Measurements from ENCODE around the gene MIER1.
"Not testable (repeated sequence)": the region's sequence is repeated elsewhere in the genome, so short reads cannot be mapped to it uniquely, and the experiment has no call there.

Gene MIER1

GRCh38 chr1:66924756-66925557 is at the start of gene MIER1, which contains the start of gene DNAI4:
Gene MIER1 (plus strand): TSS chr1:66924990. CDS start chr1:66925029, 39 bp downstream.
Gene DNAI4 (minus strand): TSS chr1:66924856. CDS start chr1:66924831, 25 bp downstream.
- DNase-seq (ENCODE audit: low read depth, low spot score) = peak; percentile 99
- Histone ChIP-seq H3K9me3 (ENCODE audit: insufficient read depth, low read length) (peaks cover 6% of the 10 kb centered on the region; the same call in 1 of the 2 replicates), H3K36me3 (ENCODE audit: insufficient read depth, insufficient read length, low read length) (peaks cover 16% of the 10 kb centered on the region), H3K4me3 (ENCODE audit: insufficient read length, low read depth) (peak within 1 kb of the TSS; percentile 88), H3K9ac (ENCODE audit: insufficient read length, low read depth) (peak within 1 kb of the TSS; percentile 91), H3K4me1 (ENCODE audit: insufficient read depth, insufficient read length) (no peaks in the 10 kb centered on the region), H3K27me3 (ENCODE audit: insufficient read depth, insufficient read length) (no peaks in the 10 kb centered on the region)
- TF ChIP-seq YY1 (IDR thresholded peaks at IDR 0.05; ENCODE audit: insufficient read depth, insufficient read length) = peak; percentile 31
- no peak for TF ChIP-seq ZNF274 (IDR thresholded peaks at IDR 0.05; ENCODE audit: low read depth, low read length)
- TF ChIP-seq SUZ12 (IDR thresholded peaks at IDR 0.05; ENCODE audit: extremely low read depth, insufficient read depth, insufficient read length) = no peak

- H3K4me3 ChIP-seq (ENCODE audit: insufficient read length, low read depth) = no peak overlapping the region
- H3K9me3 ChIP-seq (ENCODE audit: insufficient read depth, low read length) = peaks cover 13% of the 10 kb centered on the region
- H3K9ac ChIP-seq (ENCODE audit: insufficient read length, low read depth) = no peak overlapping the region
- H3K27me3 ChIP-seq (ENCODE audit: insufficient read depth, insufficient read length) = no peaks in the 10 kb centered on the region
- DNase-seq (ENCODE audit: low read depth, low spot score) = no peak
- TF ChIP-seq SUZ12 (IDR thresholded peaks at IDR 0.05; ENCODE audit: extremely low read depth, insufficient read depth, insufficient read length) = no peak
- TF ChIP-seq YY1 (IDR thresholded peaks at IDR 0.05; ENCODE audit: insufficient read depth, insufficient read length) = no peak
- no peak for TF ChIP-seq ZNF274 (IDR thresholded peaks at IDR 0.05; ENCODE audit: low read depth, low read length)
- H3K4me1 ChIP-seq (ENCODE audit: insufficient read depth, insufficient read length) = no peaks in the 10 kb centered on the region
- no peaks in the 10 kb centered on the region for H3K36me3 ChIP-seq (ENCODE audit: insufficient read depth, insufficient read length, low read length)
Measured at GRCh38 chr1:66876664-66877063, 48.1 kb upstream of the MIER1 start.

- DNase-seq (ENCODE audit: low read depth, low spot score) = no peak
- Histone ChIP-seq H3K4me1 (ENCODE audit: insufficient read depth, insufficient read length) (no peaks in the 10 kb centered on the region), H3K36me3 (ENCODE audit: insufficient read depth, insufficient read length, low read length) (no peaks in the 10 kb centered on the region), H3K27me3 (ENCODE audit: insufficient read depth, insufficient read length) (no peaks in the 10 kb centered on the region), H3K4me3 (ENCODE audit: insufficient read length, low read depth) (no peak overlapping the region), H3K9ac (ENCODE audit: insufficient read length, low read depth) (no peak overlapping the region), H3K9me3 (ENCODE audit: insufficient read depth, low read length) (no peaks in the 10 kb centered on the region)
- TF ChIP-seq YY1 (IDR thresholded peaks at IDR 0.05; ENCODE audit: insufficient read depth, insufficient read length) (no peak), ZNF274 (IDR thresholded peaks at IDR 0.05; ENCODE audit: low read depth, low read length) (no peak), SUZ12 (IDR thresholded peaks at IDR 0.05; ENCODE audit: extremely low read depth, insufficient read depth, insufficient read length) (no peak)
Measured at GRCh38 chr1:66889030-66889429, 35.8 kb upstream of the MIER1 start.

- Histone ChIP-seq H3K27me3 (ENCODE audit: insufficient read depth, insufficient read length) (no peaks in the 10 kb centered on the region), H3K9ac (ENCODE audit: insufficient read length, low read depth) (no peak overlapping the region), H3K9me3 (ENCODE audit: insufficient read depth, low read length) (no peaks in the 10 kb centered on the region), H3K4me3 (ENCODE audit: insufficient read length, low read depth) (no peak overlapping the region), H3K4me1 (ENCODE audit: insufficient read depth, insufficient read length) (no peaks in the 10 kb centered on the region), H3K36me3 (ENCODE audit: insufficient read depth, insufficient read length, low read length) (no peaks in the 10 kb centered on the region)
- TF ChIP-seq SUZ12 (IDR thresholded peaks at IDR 0.05; ENCODE audit: extremely low read depth, insufficient read depth, insufficient read length) (no peak), ZNF274 (IDR thresholded peaks at IDR 0.05; ENCODE audit: low read depth, low read length) (no peak), YY1 (IDR thresholded peaks at IDR 0.05; ENCODE audit: insufficient read depth, insufficient read length) (no peak)
- no peak for DNase-seq (ENCODE audit: low read depth, low spot score)
Measured at GRCh38 chr1:66890621-66891020, 34.2 kb upstream of the MIER1 start.

- no peaks in the 10 kb centered on the region for H3K9me3 ChIP-seq (ENCODE audit: insufficient read depth, low read length)
- no peak overlapping the region for H3K9ac ChIP-seq (ENCODE audit: insufficient read length, low read depth)
- H3K4me1 ChIP-seq (ENCODE audit: insufficient read depth, insufficient read length) = no peaks in the 10 kb centered on the region
- H3K36me3 ChIP-seq (ENCODE audit: insufficient read depth, insufficient read length, low read length) = no peaks in the 10 kb centered on the region
- no peak for DNase-seq (ENCODE audit: low read depth, low spot score)
- no peak overlapping the region for H3K4me3 ChIP-seq (ENCODE audit: insufficient read length, low read depth)
- H3K27me3 ChIP-seq (ENCODE audit: insufficient read depth, insufficient read length) = no peaks in the 10 kb centered on the region
- TF ChIP-seq ZNF274 (IDR thresholded peaks at IDR 0.05; ENCODE audit: low read depth, low read length) (no peak), YY1 (IDR thresholded peaks at IDR 0.05; ENCODE audit: insufficient read depth, insufficient read length) (no peak), SUZ12 (IDR thresholded peaks at IDR 0.05; ENCODE audit: extremely low read depth, insufficient read depth, insufficient read length) (no peak)
Measured at GRCh38 chr1:66893712-66894111, 31.1 kb upstream of the MIER1 start.

- not testable (repeated sequence) for H3K36me3 ChIP-seq (ENCODE audit: insufficient read depth, insufficient read length, low read length); DNase-seq (ENCODE audit: low read depth, low spot score); H3K4me1 ChIP-seq (ENCODE audit: insufficient read depth, insufficient read length); H3K4me3 ChIP-seq (ENCODE audit: insufficient read length, low read depth); H3K9ac ChIP-seq (ENCODE audit: insufficient read length, low read depth); H3K27me3 ChIP-seq (ENCODE audit: insufficient read depth, insufficient read length)
- H3K9me3 ChIP-seq (ENCODE audit: insufficient read depth, low read length) = peaks cover 11% of the 10 kb centered on the region; the same call in 1 of the 2 replicates
Measured at GRCh38 chr1:66915203-66915602, 9.6 kb upstream of the MIER1 start.

GRCh38 chr1:66916320-66916719 is 8.5 kb upstream of the MIER1 start:
- no peak for DNase-seq (ENCODE audit: low read depth, low spot score)
- H3K36me3 ChIP-seq (ENCODE audit: insufficient read depth, insufficient read length, low read length) = peaks cover 13% of the 10 kb centered on the region
- H3K9me3 ChIP-seq (ENCODE audit: insufficient read depth, low read length) = peaks cover 15% of the 10 kb centered on the region; the same call in 1 of the 2 replicates
- no peaks in the 10 kb centered on the region for H3K27me3 ChIP-seq (ENCODE audit: insufficient read depth, insufficient read length)
- no peak overlapping the region for H3K4me3 ChIP-seq (ENCODE audit: insufficient read length, low read depth)
- TF ChIP-seq ZNF274 (IDR thresholded peaks at IDR 0.05; ENCODE audit: low read depth, low read length) = no peak
- TF ChIP-seq YY1 (IDR thresholded peaks at IDR 0.05; ENCODE audit: insufficient read depth, insufficient read length) = no peak
- no peak for TF ChIP-seq SUZ12 (IDR thresholded peaks at IDR 0.05; ENCODE audit: extremely low read depth, insufficient read depth, insufficient read length)
- H3K4me1 ChIP-seq (ENCODE audit: insufficient read depth, insufficient read length) = no peaks in the 10 kb centered on the region
- H3K9ac ChIP-seq (ENCODE audit: insufficient read length, low read depth) = no peak overlapping the region

Measured in NT2/D1 (cell line).